Measurements from ENCODE around the gene PRKX. TPM values are rescaled to one million over a fixed set of nuclear protein-coding genes. Genes with fewer than 3 reads are reported as not detected.
"Not testable (repeated sequence)": the region's sequence is repeated elsewhere in the genome, so short reads cannot be mapped to it uniquely, and the experiment has no call there.

The PRKX gene
- total RNA-seq, 2 donors from 2014 or later: 80.6 to 98.5 TPM

GRCh38 chrX:3621414-3621813, 92.0 kb downstream of the PRKX start:
- H3K4me3 Mint-ChIP-seq: no peak overlapping the region
- ATAC-seq (replicated peaks in 1 of 2): no peak
- H3K27ac Mint-ChIP-seq: no peak overlapping the region
- H3K36me3 Mint-ChIP-seq (ENCODE audit: insufficient read depth in 2 of 2): peaks cover 3 to 24% of the 10 kb centered on the region in 2 donors
- no peaks in the 10 kb centered on the region for H3K27me3 Mint-ChIP-seq (ENCODE audit: low read depth)
- H3K9me3 Mint-ChIP-seq: no peaks in the 10 kb centered on the region
- DNase-seq: no peak
- H3K4me1 Mint-ChIP-seq (ENCODE audit: low read depth): no peaks in the 10 kb centered on the region

- not testable (repeated sequence) for H3K9me3 Mint-ChIP-seq, H3K4me3 Mint-ChIP-seq
- H3K36me3 Mint-ChIP-seq (ENCODE audit: insufficient read depth in 2 of 2): peaks cover 2 to 35% of the 10 kb centered on the region in 2 donors
Measured at GRCh38 chrX:3611744-3612143, 101.7 kb downstream of the PRKX start.

GRCh38 chrX:3609810-3610209, 103.6 kb downstream of the PRKX start:
- no peak overlapping the region for H3K27ac Mint-ChIP-seq
- H3K9me3 Mint-ChIP-seq: no peaks in the 10 kb centered on the region
- H3K4me3 Mint-ChIP-seq: no peak overlapping the region
- no peak for ATAC-seq (replicated peaks in 1 of 2)
- peaks cover 2 to 25% of the 10 kb centered on the region in 2 donors for H3K36me3 Mint-ChIP-seq (ENCODE audit: insufficient read depth in 2 of 2)
- no peaks in the 10 kb centered on the region for H3K4me1 Mint-ChIP-seq (ENCODE audit: low read depth)
- H3K27me3 Mint-ChIP-seq (ENCODE audit: low read depth): no peaks in the 10 kb centered on the region
- DNase-seq: no peak

More at GRCh38 chrX:3611744-3612143, 101.7 kb downstream of the PRKX start:
- DNase-seq; ATAC-seq (replicated peaks in 1 of 2); H3K27me3 Mint-ChIP-seq (ENCODE audit: low read depth); H3K27ac Mint-ChIP-seq; H3K4me1 Mint-ChIP-seq (ENCODE audit: low read depth): not testable (repeated sequence)

- no peak for ATAC-seq (replicated peaks in 1 of 2)
- H3K36me3 Mint-ChIP-seq (ENCODE audit: insufficient read depth in 2 of 2): peaks cover 0 to 3% of the 10 kb centered on the region in 2 donors
- no peaks in the 10 kb centered on the region for H3K4me1 Mint-ChIP-seq (ENCODE audit: low read depth)
- H3K27ac Mint-ChIP-seq: no peak overlapping the region
- peaks cover 0 to under 1% of the 10 kb centered on the region in 2 donors for H3K9me3 Mint-ChIP-seq
- no peaks in the 10 kb centered on the region for H3K27me3 Mint-ChIP-seq (ENCODE audit: low read depth)
- no peak overlapping the region for H3K4me3 Mint-ChIP-seq
- no peak for DNase-seq
Measured at GRCh38 chrX:3603026-3603661, 110.3 kb downstream of the PRKX start.

- Mint-ChIP-seq H3K4me3 (no peak overlapping the region), H3K36me3 (ENCODE audit: insufficient read depth in 2 of 2) (peaks cover 1 to 9% of the 10 kb centered on the region in 2 donors), H3K9me3 (peaks cover 0 to 8% of the 10 kb centered on the region in 2 donors), H3K27me3 (ENCODE audit: low read depth) (no peaks in the 10 kb centered on the region), H3K4me1 (ENCODE audit: low read depth) (no peaks in the 10 kb centered on the region), H3K27ac (peak overlapping the region; percentile 14)
- ATAC-seq (replicated peaks in 1 of 2) (no peak), DNase-seq (no peak)
Measured at GRCh38 chrX:3599802-3600430, 113.5 kb downstream of the PRKX start.

DNA sequence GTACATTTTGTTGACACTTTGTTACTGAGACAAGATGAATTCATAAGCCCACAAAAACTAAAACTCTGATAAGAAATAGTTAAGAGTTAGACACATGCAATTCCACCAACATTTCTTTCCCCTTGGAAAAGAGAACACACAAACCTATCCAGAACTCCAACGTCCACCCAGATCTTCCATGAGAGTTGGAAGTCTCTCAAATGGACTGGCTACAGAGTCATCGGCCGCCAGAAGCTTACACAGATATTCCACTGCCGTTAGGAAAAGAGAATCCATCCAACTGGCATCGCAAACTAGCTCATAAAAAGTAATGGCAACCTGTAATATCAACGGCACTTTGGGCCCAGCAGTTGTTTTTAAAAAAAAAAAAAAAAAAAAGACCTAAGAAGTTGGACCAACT, 114.7 kb downstream of the PRKX start:
- peaks cover 1 to 9% of the 10 kb centered on the region in 2 donors for H3K36me3 Mint-ChIP-seq (ENCODE audit: insufficient read depth in 2 of 2)
- H3K4me3 Mint-ChIP-seq: no peak overlapping the region
- ATAC-seq (replicated peaks in 1 of 2) (no peak), DNase-seq (no peak)
- H3K27ac Mint-ChIP-seq: no peak overlapping the region
- H3K4me1 Mint-ChIP-seq (ENCODE audit: low read depth): no peaks in the 10 kb centered on the region
- peaks cover 0 to 8% of the 10 kb centered on the region in 2 donors for H3K9me3 Mint-ChIP-seq
- no peaks in the 10 kb centered on the region for H3K27me3 Mint-ChIP-seq (ENCODE audit: low read depth)

DNA sequence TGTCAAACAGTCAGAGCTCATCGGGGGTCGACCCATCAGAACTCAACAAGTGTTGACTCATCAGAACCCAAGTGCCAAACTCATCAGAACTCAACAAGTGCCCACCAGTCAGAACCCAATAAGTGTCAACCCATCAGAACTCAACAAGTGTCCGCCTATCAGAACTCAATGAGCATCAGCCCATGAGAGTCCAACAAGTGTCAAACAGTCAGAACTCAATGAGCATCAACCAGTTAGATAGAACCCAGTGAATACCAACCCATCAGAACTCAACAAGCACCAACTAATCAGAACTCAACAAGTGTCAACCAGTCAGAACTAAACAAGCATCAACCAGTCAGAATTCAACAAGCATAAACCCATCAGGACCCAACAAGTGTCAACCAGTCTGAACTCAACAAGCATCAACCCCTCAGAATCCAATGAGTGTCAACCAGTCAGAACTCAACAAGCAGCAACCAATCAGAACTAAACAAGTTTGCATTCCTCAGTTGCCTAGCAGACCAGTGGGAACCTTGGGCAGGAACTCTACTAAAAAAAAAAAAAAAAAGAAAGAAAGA, 115.3 kb downstream of the PRKX start:
- Mint-ChIP-seq H3K27me3 (ENCODE audit: low read depth) (no peaks in the 10 kb centered on the region), H3K36me3 (ENCODE audit: insufficient read depth in 2 of 2) (peaks cover 1 to 9% of the 10 kb centered on the region in 2 donors), H3K4me3 (no peak overlapping the region), H3K27ac (no peak overlapping the region), H3K9me3 (peaks cover 0 to 8% of the 10 kb centered on the region in 2 donors), H3K4me1 (ENCODE audit: low read depth) (no peaks in the 10 kb centered on the region)
- no peak for DNase-seq
- no peak for ATAC-seq (replicated peaks in 1 of 2)

GRCh38 chrX:3592184-3592583, 121.3 kb downstream of the PRKX start:
- no peaks in the 10 kb centered on the region for H3K4me1 Mint-ChIP-seq (ENCODE audit: low read depth)
- DNase-seq (no peak), ATAC-seq (replicated peaks in 1 of 2) (peak in 1 of 2 donors; percentile 18)
- H3K9me3 Mint-ChIP-seq: peaks cover 0 to 4% of the 10 kb centered on the region in 2 donors
- no peak overlapping the region for H3K4me3 Mint-ChIP-seq
- peaks cover 1 to 4% of the 10 kb centered on the region in 2 donors for H3K36me3 Mint-ChIP-seq (ENCODE audit: insufficient read depth in 2 of 2)
- no peaks in the 10 kb centered on the region for H3K27me3 Mint-ChIP-seq (ENCODE audit: low read depth)
- no peak overlapping the region for H3K27ac Mint-ChIP-seq

- Mint-ChIP-seq H3K4me1 (ENCODE audit: low read depth) (peaks cover 3% of the 10 kb centered on the region), H3K4me3 (no peak overlapping the region), H3K9me3 (peaks cover 0 to 3% of the 10 kb centered on the region in 2 donors), H3K27ac (no peak overlapping the region), H3K36me3 (ENCODE audit: insufficient read depth in 2 of 2) (no peaks in the 10 kb centered on the region), H3K27me3 (ENCODE audit: low read depth) (no peaks in the 10 kb centered on the region)
- no peak for ATAC-seq (replicated peaks in 1 of 2)
- DNase-seq: no peak
Measured at GRCh38 chrX:3589474-3589873, 124.0 kb downstream of the PRKX start.

- Mint-ChIP-seq H3K9me3 (no peaks in the 10 kb centered on the region), H3K36me3 (ENCODE audit: insufficient read depth in 2 of 2) (no peaks in the 10 kb centered on the region), H3K27me3 (ENCODE audit: low read depth) (peaks cover 5% of the 10 kb centered on the region), H3K4me1 (ENCODE audit: low read depth) (peaks cover 5% of the 10 kb centered on the region), H3K27ac (no peak overlapping the region), H3K4me3 (no peak overlapping the region)
- DNase-seq (no peak), ATAC-seq (replicated peaks in 1 of 2) (no peak)
Measured at GRCh38 chrX:3585719-3586118, 127.7 kb downstream of the PRKX start.

- Mint-ChIP-seq H3K27ac (no peak overlapping the region), H3K9me3 (no peaks in the 10 kb centered on the region), H3K27me3 (ENCODE audit: low read depth) (peaks cover 7% of the 10 kb centered on the region), H3K36me3 (ENCODE audit: insufficient read depth in 2 of 2) (no peaks in the 10 kb centered on the region), H3K4me1 (ENCODE audit: low read depth) (peaks cover 5% of the 10 kb centered on the region), H3K4me3 (no peak overlapping the region)
- peak in 1 of 2 donors; percentile 15 for ATAC-seq (replicated peaks in 1 of 2)
- no peak for DNase-seq
Measured at GRCh38 chrX:3584415-3584996, 128.9 kb downstream of the PRKX start.

GRCh38 chrX:3582451-3582850, 131.0 kb downstream of the PRKX start:
- Mint-ChIP-seq H3K4me1 (ENCODE audit: low read depth) (peaks cover 5% of the 10 kb centered on the region), H3K36me3 (ENCODE audit: insufficient read depth in 2 of 2) (no peaks in the 10 kb centered on the region), H3K4me3 (no peak overlapping the region), H3K27me3 (ENCODE audit: low read depth) (peaks cover 7% of the 10 kb centered on the region), H3K9me3 (no peaks in the 10 kb centered on the region), H3K27ac (no peak overlapping the region)
- no peak for DNase-seq
- ATAC-seq (replicated peaks in 1 of 2): no peak

DNA sequence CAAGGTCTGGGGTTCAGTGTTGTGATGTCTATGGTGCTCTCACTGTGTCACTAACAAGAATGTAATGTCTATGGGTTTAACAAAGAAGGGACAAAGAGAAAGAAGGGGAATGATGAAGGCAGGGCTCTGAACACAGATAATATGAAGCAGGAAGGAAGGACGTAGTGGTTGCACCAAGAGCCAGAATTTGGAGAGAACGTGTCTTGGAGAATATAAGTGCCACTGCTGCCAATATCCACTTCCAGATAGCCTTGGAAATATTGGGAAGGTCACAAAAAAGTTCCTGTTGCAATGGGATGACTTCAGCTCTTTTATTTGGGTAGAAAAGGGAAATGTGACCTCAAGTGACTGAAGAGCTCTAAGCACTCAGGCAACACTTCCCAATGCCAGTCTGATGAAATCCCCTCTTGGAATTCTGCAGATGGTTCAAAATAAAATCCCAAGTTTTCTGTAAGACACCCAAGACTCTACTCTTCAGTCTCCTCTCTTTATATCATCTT, 131.8 kb downstream of the PRKX start:
- H3K9me3 Mint-ChIP-seq: no peaks in the 10 kb centered on the region
- H3K27me3 Mint-ChIP-seq (ENCODE audit: low read depth): peaks cover 7% of the 10 kb centered on the region
- H3K4me3 Mint-ChIP-seq: no peak overlapping the region
- DNase-seq (no peak), ATAC-seq (replicated peaks in 1 of 2) (no peak)
- no peaks in the 10 kb centered on the region for H3K36me3 Mint-ChIP-seq (ENCODE audit: insufficient read depth in 2 of 2)
- H3K27ac Mint-ChIP-seq: no peak overlapping the region
- H3K4me1 Mint-ChIP-seq (ENCODE audit: low read depth): peaks cover 5% of the 10 kb centered on the region

Data from activated T-cell treated with anti-CD3 and anti-CD28 coated beads, Interleukin-2, amount 50 U/mL, for 72 hours (primary cell).